Epithelial cell of esophagus (primary cell): ENCODE measurements around the gene MLXIPL.
"Not testable (repeated sequence)": the region's sequence is repeated elsewhere in the genome, so short reads cannot be mapped to it uniquely, and the experiment has no call there.

Experiments used
- DNase-seq: peaks from one replicate; pipeline ENCODE4 v3.0.0; 2010; ENCODE audit warnings: low read depth
- H3K4me3 ChIP-seq: 2 replicates; pipeline ENCODE4 v1.5.1; 2011; ENCODE audit warnings: mild to moderate bottlenecking, low read length, control low read depth
- CTCF ChIP-seq: IDR thresholded peaks from 2 replicates; pipeline ENCODE4 v1.5.1; 2011; ENCODE audit warnings: low read depth, mild to moderate bottlenecking, low read length, control low read depth, inconsistent platforms; ENCODE audit not compliant: insufficient read depth; ENCODE audit errors: missing control alignments

MLXIPL gene

GRCh38 chr7:73668103-73668885, 44.0 kb upstream of the MLXIPL start:
- peak overlapping the region; percentile 47 for H3K4me3 ChIP-seq
- no peak for TF ChIP-seq CTCF
- no peak for DNase-seq

GRCh38 chr7:73667344-73668102, 43.2 kb upstream of the MLXIPL start, which contains the start of gene VPS37D:
VPS37D (plus strand) TSS chr7:73667831; CDS start chr7:73667959, 128 bp downstream.
- peak within 1 kb of the TSS; percentile 47 for H3K4me3 ChIP-seq
- peak; percentile 93 for DNase-seq
- TF ChIP-seq CTCF, result peak; percentile 44

- no peak overlapping the region for H3K4me3 ChIP-seq
- no peak for DNase-seq
- TF ChIP-seq CTCF, result no peak
These were observed 38.7 kb upstream of the MLXIPL start for GRCh38 chr7:73663033-73663432.

- not testable (repeated sequence) for H3K4me3 ChIP-seq
These were observed 36.3 kb upstream of the MLXIPL start for GRCh38 chr7:73660594-73660993.

GRCh38 chr7:73659983-73660382, 35.7 kb upstream of the MLXIPL start:
- H3K4me3 ChIP-seq, result no peak overlapping the region
- DNase-seq, result no peak
- no peak for TF ChIP-seq CTCF

More at GRCh38 chr7:73660594-73660993, 36.3 kb upstream of the MLXIPL start:
- DNase-seq, result not testable (repeated sequence)

GRCh38 chr7:73655309-73655708, 31.0 kb upstream of the MLXIPL start:
- H3K4me3 ChIP-seq, DNase-seq: not testable (repeated sequence)

GRCh38 chr7:73652541-73652949, 28.2 kb upstream of the MLXIPL start:
- TF ChIP-seq CTCF, result no peak
- peak; percentile 29 for DNase-seq
- no peak overlapping the region for H3K4me3 ChIP-seq
